GM12874 (cell line): Measurements from ENCODE around the gene PRKCA.
A peak's percentile ranks its signal among the peaks of the same experiment; 100 is the strongest.

ENCODE experiments used
- TF ChIP-seq, protein P1 (sequence below): IDR thresholded peaks from 2 replicates; pipeline ENCODE4 v1.5.1; 2011; ENCODE audit warnings: low read depth, mild to moderate bottlenecking, control low read depth, low read length, moderate library complexity; ENCODE audit not compliant: insufficient read depth

Gene PRKCA

GRCh38 chr17:66713533-66714042 lies 411.2 kb downstream of the PRKCA start:
- TF ChIP-seq, protein P1, sequence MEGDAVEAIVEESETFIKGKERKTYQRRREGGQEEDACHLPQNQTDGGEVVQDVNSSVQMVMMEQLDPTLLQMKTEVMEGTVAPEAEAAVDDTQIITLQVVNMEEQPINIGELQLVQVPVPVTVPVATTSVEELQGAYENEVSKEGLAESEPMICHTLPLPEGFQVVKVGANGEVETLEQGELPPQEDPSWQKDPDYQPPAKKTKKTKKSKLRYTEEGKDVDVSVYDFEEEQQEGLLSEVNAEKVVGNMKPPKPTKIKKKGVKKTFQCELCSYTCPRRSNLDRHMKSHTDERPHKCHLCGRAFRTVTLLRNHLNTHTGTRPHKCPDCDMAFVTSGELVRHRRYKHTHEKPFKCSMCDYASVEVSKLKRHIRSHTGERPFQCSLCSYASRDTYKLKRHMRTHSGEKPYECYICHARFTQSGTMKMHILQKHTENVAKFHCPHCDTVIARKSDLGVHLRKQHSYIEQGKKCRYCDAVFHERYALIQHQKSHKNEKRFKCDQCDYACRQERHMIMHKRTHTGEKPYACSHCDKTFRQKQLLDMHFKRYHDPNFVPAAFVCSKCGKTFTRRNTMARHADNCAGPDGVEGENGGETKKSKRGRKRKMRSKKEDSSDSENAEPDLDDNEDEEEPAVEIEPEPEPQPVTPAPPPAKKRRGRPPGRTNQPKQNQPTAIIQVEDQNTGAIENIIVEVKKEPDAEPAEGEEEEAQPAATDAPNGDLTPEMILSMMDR, result no peak

GRCh38 chr17:66714046-66715023 lies 411.9 kb downstream of the PRKCA start:
- TF ChIP-seq, protein P1, result no peak

DNA sequence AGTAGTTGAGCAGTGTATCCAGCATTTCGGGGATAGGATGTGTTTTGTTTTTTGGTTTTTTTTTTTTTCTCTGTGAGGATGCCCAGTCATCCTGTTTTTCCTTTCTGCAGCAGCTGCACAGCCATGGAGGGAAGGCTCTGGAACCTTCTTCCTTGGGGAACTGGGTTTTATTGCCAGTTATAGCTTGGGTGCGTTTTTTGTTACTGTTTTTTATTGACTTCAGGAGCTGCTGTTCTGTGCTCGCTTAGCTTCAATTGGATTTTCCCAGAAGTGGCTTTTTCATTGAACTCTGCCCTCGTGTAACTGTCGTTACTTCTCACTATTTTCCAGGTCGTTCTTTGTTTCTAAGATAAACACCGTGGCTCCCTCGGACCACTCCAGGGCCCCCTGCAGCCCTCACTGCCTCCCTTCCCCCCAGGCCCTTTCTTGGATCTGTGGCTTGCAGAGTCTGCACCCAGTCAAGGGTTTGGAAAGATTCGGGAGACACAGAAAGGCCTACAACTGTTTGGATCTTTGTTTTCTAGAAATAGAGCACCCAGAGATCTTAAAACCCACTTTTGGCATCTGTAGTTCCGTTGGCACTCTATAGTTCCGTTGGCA lies 412.8 kb downstream of the PRKCA start:
- TF ChIP-seq, protein P1, result no peak

DNA sequence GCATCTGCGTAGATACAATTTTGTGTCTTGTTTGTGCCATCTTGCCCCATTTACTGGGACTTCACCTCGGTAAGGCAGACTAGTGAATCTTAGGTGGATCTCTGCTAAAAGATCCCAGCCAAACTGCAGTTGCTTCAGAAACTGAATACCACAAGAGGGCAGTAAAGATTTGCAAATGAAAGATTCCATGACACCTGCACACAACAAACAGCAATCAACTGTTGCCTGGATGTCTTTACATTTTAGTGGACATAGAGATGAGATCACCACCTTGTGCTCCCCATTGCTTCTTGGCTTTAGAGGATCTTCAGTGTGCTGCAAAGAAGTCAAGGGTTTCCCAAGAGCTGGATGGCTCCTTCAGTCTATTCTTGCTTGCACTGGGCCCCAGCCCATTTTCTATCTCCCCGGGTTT lies 413.3 kb downstream of the PRKCA start:
- TF ChIP-seq, protein P1, result peak; percentile 54; the same call in 1 of the 2 replicates

GRCh38 chr17:66716236-66717026 lies 414.0 kb downstream of the PRKCA start:
- TF ChIP-seq, protein P1, result no peak

GRCh38 chr17:66717641-66718058 lies 415.2 kb downstream of the PRKCA start:
- TF ChIP-seq, protein P1, result no peak
